Stimulated activated naive CD8-positive, alpha-beta T cell treated with anti-CD3 and anti-CD28 coated beads, Interleukin-15, amount 100 ng/mL, for 72 hours (primary cell): Measurements from ENCODE around the gene IL6ST.

Source experiments
- ATAC-seq: fragments of 150-1000 bp; cut with Tn5 transposase; 2 replicates; pipeline ENCODE4 v1.10.0; 2021; ENCODE audit warnings: mild to moderate bottlenecking, moderate library complexity
- DNase-seq, 2 donors: peaks; one replicate each; pipeline ENCODE4 v3.0.0; 2021 to 2022
- H3K27ac Mint-ChIP-seq, 2 donors: one replicate each; pipeline ENCODE4 v1.8.0; 2022; ENCODE audit warnings: mild to moderate bottlenecking in 2 of 2, mixed read lengths in 2 of 2, moderate library complexity in 2 of 2
- H3K27me3 Mint-ChIP-seq: one replicate; pipeline ENCODE4 v1.8.0; 2022; ENCODE audit warnings: mixed read lengths
- H3K4me1 Mint-ChIP-seq: one replicate; pipeline ENCODE4 v1.8.0; 2022; ENCODE audit warnings: mild to moderate bottlenecking, mixed read lengths
- H3K4me3 Mint-ChIP-seq, 2 donors: one replicate each; pipeline ENCODE4 v1.8.0; 2022; ENCODE audit warnings: mild to moderate bottlenecking in 2 of 2, mixed read lengths in 2 of 2, moderate library complexity in 1 of 2
- H3K9me3 Mint-ChIP-seq, 2 donors: one replicate each; pipeline ENCODE4 v1.8.0; 2022; ENCODE audit warnings: mixed read lengths in 2 of 2

Gene IL6ST

GRCh38 chr5:55904152-55904551 is 90.6 kb downstream of the IL6ST start:
- H3K4me1 Mint-ChIP-seq, result peaks cover 62% of the 10 kb centered on the region
- ATAC-seq (no peak), DNase-seq (no peak)
- H3K27ac Mint-ChIP-seq, result no peak overlapping the region
- H3K4me3 Mint-ChIP-seq, result peak overlapping the region in 1 of 2 donors; percentile 35
- peaks cover 47% of the 10 kb centered on the region for H3K27me3 Mint-ChIP-seq
- no peaks in the 10 kb centered on the region for H3K9me3 Mint-ChIP-seq

- H3K9me3 Mint-ChIP-seq, result no peaks in the 10 kb centered on the region
- H3K4me1 Mint-ChIP-seq, result peaks cover 62% of the 10 kb centered on the region
- peaks cover 46% of the 10 kb centered on the region for H3K27me3 Mint-ChIP-seq
- DNase-seq (peak; percentile 76 to 85), ATAC-seq (peak; percentile 99)
- H3K4me3 Mint-ChIP-seq, result peak overlapping the region; percentile 55 to 61
- peak overlapping the region in 1 of 2 donors; percentile 48 for H3K27ac Mint-ChIP-seq
Observed at GRCh38 chr5:55903121-55903701, 91.6 kb downstream of the IL6ST start.

- Mint-ChIP-seq H3K9me3 (no peaks in the 10 kb centered on the region), H3K27ac (no peak overlapping the region), H3K27me3 (peaks cover 43% of the 10 kb centered on the region), H3K4me1 (peaks cover 67% of the 10 kb centered on the region), H3K4me3 (peak overlapping the region; percentile 55 to 61)
- ATAC-seq (no peak), DNase-seq (no peak)
Observed at GRCh38 chr5:55902696-55903095, 92.1 kb downstream of the IL6ST start.

- Mint-ChIP-seq H3K27ac (no peak overlapping the region), H3K4me1 (peaks cover 67% of the 10 kb centered on the region), H3K4me3 (no peak overlapping the region), H3K27me3 (peaks cover 40% of the 10 kb centered on the region), H3K9me3 (no peaks in the 10 kb centered on the region)
- no peak for ATAC-seq
- no peak for DNase-seq
Observed at GRCh38 chr5:55900776-55901175, 94.0 kb downstream of the IL6ST start.

- Mint-ChIP-seq H3K9me3 (no peaks in the 10 kb centered on the region), H3K27me3 (peaks cover 33% of the 10 kb centered on the region), H3K4me3 (no peak overlapping the region), H3K4me1 (peaks cover 60% of the 10 kb centered on the region), H3K27ac (no peak overlapping the region)
- ATAC-seq (peak; percentile 34), DNase-seq (no peak)
Observed at GRCh38 chr5:55900068-55900467, 94.7 kb downstream of the IL6ST start.

GRCh38 chr5:55899344-55899743 is 95.4 kb downstream of the IL6ST start:
- DNase-seq (no peak), ATAC-seq (no peak)
- Mint-ChIP-seq H3K4me3 (no peak overlapping the region), H3K27ac (no peak overlapping the region), H3K27me3 (peaks cover 26% of the 10 kb centered on the region), H3K9me3 (no peaks in the 10 kb centered on the region), H3K4me1 (peaks cover 52% of the 10 kb centered on the region)

GRCh38 chr5:55897905-55898304 is 96.9 kb downstream of the IL6ST start:
- ATAC-seq, result no peak
- Mint-ChIP-seq H3K4me3 (no peak overlapping the region), H3K27ac (no peak overlapping the region), H3K9me3 (no peaks in the 10 kb centered on the region), H3K4me1 (peaks cover 38% of the 10 kb centered on the region), H3K27me3 (peaks cover 21% of the 10 kb centered on the region)
- peak; percentile 33 to 36 for DNase-seq

GRCh38 chr5:55897206-55897894 is 97.4 kb downstream of the IL6ST start:
- H3K27ac Mint-ChIP-seq, result no peak overlapping the region
- H3K9me3 Mint-ChIP-seq, result no peaks in the 10 kb centered on the region
- H3K4me3 Mint-ChIP-seq, result peak overlapping the region in 1 of 2 donors; percentile 0
- ATAC-seq (no peak), DNase-seq (no peak)
- peaks cover 21% of the 10 kb centered on the region for H3K27me3 Mint-ChIP-seq
- peaks cover 32% of the 10 kb centered on the region for H3K4me1 Mint-ChIP-seq

GRCh38 chr5:55896663-55897062 is 98.1 kb downstream of the IL6ST start:
- Mint-ChIP-seq H3K4me3 (no peak overlapping the region), H3K27me3 (peaks cover 21% of the 10 kb centered on the region), H3K4me1 (peaks cover 32% of the 10 kb centered on the region), H3K27ac (no peak overlapping the region), H3K9me3 (no peaks in the 10 kb centered on the region)
- no peak for ATAC-seq
- DNase-seq, result no peak

GRCh38 chr5:55896238-55896637 is 98.5 kb downstream of the IL6ST start:
- H3K27ac Mint-ChIP-seq, result no peak overlapping the region
- H3K9me3 Mint-ChIP-seq, result no peaks in the 10 kb centered on the region
- no peak for DNase-seq
- H3K4me1 Mint-ChIP-seq, result peaks cover 32% of the 10 kb centered on the region
- no peak for ATAC-seq
- H3K4me3 Mint-ChIP-seq, result no peak overlapping the region
- H3K27me3 Mint-ChIP-seq, result peaks cover 21% of the 10 kb centered on the region

- Mint-ChIP-seq H3K27ac (no peak overlapping the region), H3K9me3 (no peaks in the 10 kb centered on the region), H3K27me3 (peaks cover 13% of the 10 kb centered on the region), H3K4me1 (peaks cover 24% of the 10 kb centered on the region), H3K4me3 (no peak overlapping the region)
- no peak for ATAC-seq
- DNase-seq, result no peak
Observed at GRCh38 chr5:55895346-55895745, 99.4 kb downstream of the IL6ST start.

- Mint-ChIP-seq H3K4me3 (no peak overlapping the region), H3K4me1 (peaks cover 12% of the 10 kb centered on the region), H3K9me3 (no peaks in the 10 kb centered on the region), H3K27ac (no peak overlapping the region), H3K27me3 (peaks cover 2% of the 10 kb centered on the region)
- ATAC-seq (peak; percentile 42), DNase-seq (no peak)
Observed at GRCh38 chr5:55894135-55894534, 100.6 kb downstream of the IL6ST start.

GRCh38 chr5:55892479-55892878 is 102.3 kb downstream of the IL6ST start:
- Mint-ChIP-seq H3K4me3 (no peak overlapping the region), H3K27me3 (no peaks in the 10 kb centered on the region), H3K9me3 (no peaks in the 10 kb centered on the region), H3K27ac (no peak overlapping the region), H3K4me1 (peaks cover 13% of the 10 kb centered on the region)
- DNase-seq, result no peak
- no peak for ATAC-seq

GRCh38 chr5:55888205-55888604 is 106.6 kb downstream of the IL6ST start:
- peaks cover 9% of the 10 kb centered on the region for H3K4me1 Mint-ChIP-seq
- H3K4me3 Mint-ChIP-seq, result no peak overlapping the region
- DNase-seq (no peak), ATAC-seq (no peak)
- H3K9me3 Mint-ChIP-seq, result no peaks in the 10 kb centered on the region
- peaks cover 8% of the 10 kb centered on the region for H3K27me3 Mint-ChIP-seq
- no peak overlapping the region for H3K27ac Mint-ChIP-seq

GRCh38 chr5:55885359-55885758 is 109.4 kb downstream of the IL6ST start:
- DNase-seq (no peak), ATAC-seq (no peak)
- H3K27ac Mint-ChIP-seq, result no peak overlapping the region
- H3K9me3 Mint-ChIP-seq, result no peaks in the 10 kb centered on the region
- H3K27me3 Mint-ChIP-seq, result peaks cover 8% of the 10 kb centered on the region
- H3K4me3 Mint-ChIP-seq, result no peak overlapping the region
- peaks cover 15% of the 10 kb centered on the region for H3K4me1 Mint-ChIP-seq
